SK-N-SH (cell line): ENCODE results near the gene GDAP2. TPM values are rescaled to one million over a fixed set of nuclear protein-coding genes. Genes with fewer than 3 reads are reported as not detected.

ENCODE experiments used
- CTCF ChIA-PET: fragments of 300-600, 350-600 bp; formaldehyde crosslinking; extraction: SDS; loops from one replicate; lab custom pipeline; 2021; lab: Yijun Ruan, JAX
- POLR2A ChIA-PET: fragments of 350-600 bp; sonication (Branson Sonifier 250); formaldehyde crosslinking; extraction: SDS; loops from one replicate; lab custom pipeline; 2020; ENCODE audit warnings: antibody characterized with exemption, inconsistent platforms; lab: Yijun Ruan, JAX
- DNase-seq: peaks from one replicate; pipeline ENCODE4 v3.0.0; 2012
- H2AFZ ChIP-seq: fragments of 200-600 bp; sonication (generic); 2 replicates; pipeline ENCODE4 v1.8.1; 2016; ENCODE audit warnings: antibody characterized with exemption, mild to moderate bottlenecking, low read depth
- H3F3A ChIP-seq: fragments of 200-600 bp; sonication (generic); replicated peaks from 2 replicates; pipeline ENCODE3; 2016; ENCODE audit warnings: antibody characterized with exemption, mild to moderate bottlenecking; ENCODE audit not compliant: insufficient read depth
- H3K27ac ChIP-seq, 2 experiments: fragments of 200-500 bp in 1 of 2; fragments of 200-600 bp in 1 of 2; sonication (Bioruptor generic) in 1 of 2; sonication (generic), shearing (Covaris generic) in 1 of 2; 2 replicates each; pipeline versions ENCODE4 v1.5.1 to v1.6.1; 2014 to 2016; ENCODE audit warnings: low read depth in 2 of 2, inconsistent platforms in 1 of 2, low read length in 1 of 2, mild to moderate bottlenecking in 1 of 2, mixed read lengths in 1 of 2
- H3K27me3 ChIP-seq: fragments of 200-600 bp; sonication (generic), shearing (Covaris generic); 2 replicates; pipeline ENCODE4 v1.6.1; 2016; ENCODE audit warnings: mixed run types; ENCODE audit not compliant: insufficient read depth
- H3K36me3 ChIP-seq, 2 experiments: fragments of 200-500 bp in 1 of 2; fragments of 200-600 bp in 1 of 2; sonication (Bioruptor generic) in 1 of 2; sonication (generic) in 1 of 2; replicated peaks in 1 of 2; 2 replicates each; pipeline versions ENCODE3 to v1.5.1; 2014 to 2016; ENCODE audit warnings: low read length in 1 of 2, mild to moderate bottlenecking in 1 of 2; ENCODE audit not compliant: insufficient read depth in 2 of 2, control insufficient read depth in 1 of 2
- H3K4me1 ChIP-seq, 2 experiments: fragments of 200-500 bp in 1 of 2; fragments of 200-600 bp in 1 of 2; sonication (Bioruptor generic) in 1 of 2; sonication (generic), shearing (Covaris generic) in 1 of 2; 2 replicates each; pipeline versions ENCODE4 v1.5.1 to v1.6.1; 2014 to 2016; ENCODE audit warnings: low read depth in 1 of 2, low read length in 1 of 2, mixed run types in 1 of 2; ENCODE audit not compliant: insufficient read depth in 2 of 2, control insufficient read depth in 1 of 2
- H3K4me2 ChIP-seq: fragments of 200-600 bp; sonication (generic), shearing (Covaris generic); 2 replicates; pipeline ENCODE4 v1.6.1; 2017; ENCODE audit warnings: mixed run types
- H3K4me3 ChIP-seq, 2 experiments: fragments of 200-500 bp in 1 of 2; fragments of 200-600 bp in 1 of 2; sonication (Bioruptor generic) in 1 of 2; sonication (generic), shearing (Covaris generic) in 1 of 2; 2 replicates each; pipeline versions ENCODE4 v1.5.1 to v1.8.1; 2014 to 2016; ENCODE audit warnings: low read depth in 2 of 2, inconsistent platforms in 1 of 2, low read length in 1 of 2, mild to moderate bottlenecking in 1 of 2, mixed read lengths in 1 of 2, moderate library complexity in 1 of 2
- H3K79me2 ChIP-seq: fragments of 200-600 bp; sonication (generic); 2 replicates; pipeline ENCODE4 v1.8.1; 2017; ENCODE audit warnings: mild to moderate bottlenecking; ENCODE audit not compliant: insufficient read depth
- H3K9ac ChIP-seq: fragments of 200-600 bp; sonication (generic); 2 replicates; pipeline ENCODE4 v1.6.1; 2017; ENCODE audit warnings: mixed run types
- H3K9me2 ChIP-seq: fragments of 200-600 bp; sonication (generic); 2 replicates; pipeline ENCODE4 v1.6.1; 2017; ENCODE audit warnings: mixed run types
- H3K9me3 ChIP-seq: fragments of 200-600 bp; sonication (generic); 2 replicates; pipeline ENCODE4 v1.6.1; 2017; ENCODE audit warnings: mixed run types, mild to moderate bottlenecking, moderate library complexity
- H4K20me1 ChIP-seq: fragments of 200-600 bp; sonication (generic); 2 replicates; pipeline ENCODE4 v1.6.1; 2017; ENCODE audit warnings: mild to moderate bottlenecking, mixed run types; ENCODE audit not compliant: insufficient read depth
- CTCF ChIP-seq: fragments of 200-600 bp; sonication (generic); IDR thresholded peaks from 2 replicates; pipeline ENCODE4 v1.6.1; 2017; ENCODE audit warnings: antibody characterized with exemption, mild to moderate bottlenecking, moderate library complexity
- EZH2phosphoT487 ChIP-seq: fragments of 200-600 bp; sonication (generic); IDR thresholded peaks from 2 replicates; pipeline ENCODE4 v1.6.1; 2017; ENCODE audit warnings: low read depth, mixed run types, mild to moderate bottlenecking, antibody characterized with exemption, moderate library complexity, borderline replicate concordance
- FOXJ3 ChIP-seq: sonication (generic); formaldehyde crosslinking; IDR thresholded peaks from 2 replicates; pipeline ENCODE4 v1.5.1; 2020; ENCODE audit warnings: mild to moderate bottlenecking, missing genetic modification reagents
- GABPA ChIP-seq: IDR thresholded peaks from 2 replicates; pipeline ENCODE4 v1.4.0; 2012; ENCODE audit warnings: low read depth, mild to moderate bottlenecking
- GATA2 ChIP-seq: sonication (generic); formaldehyde crosslinking; IDR thresholded peaks from 2 replicates; pipeline ENCODE4 v1.5.0; 2020; ENCODE audit warnings: mild to moderate bottlenecking, missing genetic modification reagents
- IRF3 ChIP-seq: fragments of 150-350 bp; IDR thresholded peaks from 2 replicates; pipeline ENCODE4 v1.6.1; 2016; ENCODE audit warnings: mild to moderate bottlenecking, low read depth, low read length
- MEF2A ChIP-seq: IDR thresholded peaks from 2 replicates; pipeline ENCODE4 v1.4.0; 2012; ENCODE audit warnings: low read depth, borderline replicate concordance
- PBX3 ChIP-seq: IDR thresholded peaks from 2 replicates; pipeline ENCODE4; 2012
- POLR2AphosphoS5 ChIP-seq: IDR thresholded peaks from 2 replicates; pipeline ENCODE4 v1.6.1; 2012; ENCODE audit warnings: low read depth, low read length
- REST ChIP-seq: IDR thresholded peaks from 2 replicates; pipeline ENCODE4 v1.6.1; 2012; ENCODE audit warnings: mild to moderate bottlenecking, low read depth, low read length, moderate library complexity
- RFX5 ChIP-seq: IDR thresholded peaks from 2 replicates; pipeline ENCODE4 v1.6.1; 2012; ENCODE audit warnings: mild to moderate bottlenecking, improper control_type of control experiment, low read length
- SIN3A ChIP-seq: IDR thresholded peaks from 2 replicates; pipeline ENCODE4 v1.6.1; 2012; ENCODE audit warnings: low read depth, mild to moderate bottlenecking, low read length, moderate library complexity, borderline replicate concordance
- TAF1 ChIP-seq: IDR thresholded peaks from 2 replicates; pipeline ENCODE4 v1.6.1; 2012; ENCODE audit warnings: low read depth, mild to moderate bottlenecking, low read length, moderate library complexity, borderline replicate concordance
- TEAD4 ChIP-seq: IDR thresholded peaks from 2 replicates; pipeline ENCODE4 v1.4.0; 2012; ENCODE audit warnings: mild to moderate bottlenecking, borderline replicate concordance; ENCODE audit not compliant: insufficient read depth
- YY1 ChIP-seq: IDR thresholded peaks from 2 replicates; pipeline ENCODE4 v1.4.0; 2012; ENCODE audit warnings: low read depth, mild to moderate bottlenecking
- WGBS: methylation state at CpG from one replicate; pipeline ENCODE4 v1.1.6; 2017; ENCODE audit warnings: low lambda C conversion rate; 5-methylcytosine and 5-hydroxymethylcytosine counted together
- polyA plus RNA-seq, 3 experiments: library from polyadenylated mRNA; depleted of rRNA; stranded (reverse); fragments of >200 nt; gene quantifications; 2 replicates each; pipeline ENCODE4 v1.2.3, GENCODE V29; 2012
- TF ChIP-seq, protein P1 (sequence below): IDR thresholded peaks from 2 replicates; pipeline ENCODE4 v1.4.0; 2012; ENCODE audit warnings: low read depth, borderline replicate concordance

The GDAP2 gene
- polyA plus RNA-seq, 1 of the 3 experiments (the other 2 are of a cell fraction), result 5.6 TPM

DNA sequence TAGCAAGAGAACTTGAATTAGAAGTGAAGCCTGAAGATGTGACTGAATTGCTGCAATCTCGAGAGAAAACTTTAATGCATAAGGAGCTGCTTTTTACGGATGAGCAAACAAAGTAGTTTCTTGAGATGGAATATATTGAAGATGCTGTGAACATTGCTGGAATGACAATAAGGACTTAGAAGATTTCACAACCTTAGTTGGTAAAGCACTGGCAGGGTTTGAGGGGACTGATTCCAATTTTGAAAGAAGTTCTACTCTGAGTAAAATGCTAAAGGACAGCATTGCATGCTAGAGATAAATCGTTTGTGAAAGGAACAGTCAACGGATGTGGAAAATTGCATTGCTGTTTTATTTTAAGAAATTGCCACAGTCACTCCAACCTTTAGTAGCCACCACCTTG, 69.5 kb downstream of the GDAP2 start (continued):
- no peak for TF ChIP-seq GATA2 (CRISPR knock-in tag)

- Histone ChIP-seq H3K4me1 (no peaks in the 10 kb centered on the region; a peak in 1 of 4 replicates), H3K27ac (no peak overlapping the region), H4K20me1 (no peaks in the 10 kb centered on the region), H3K9me2 (no peaks in the 10 kb centered on the region), H3K79me2 (no peaks in the 10 kb centered on the region), H3K9ac (no peak overlapping the region), H3K9me3 (no peaks in the 10 kb centered on the region), H3K36me3 (peaks cover 0 to 8% of the 10 kb centered on the region in 2 experiments), H3K27me3 (no peaks in the 10 kb centered on the region), H3K4me2 (no peak overlapping the region), H3F3A (no peaks in the 10 kb centered on the region), H3K4me3 (no peak overlapping the region), H2AFZ (no peak overlapping the region)
- CTCF ChIA-PET, result no interaction called here
- POLR2A ChIA-PET, result no interaction called here
- 62% methylated on average over 3 of the region's 3 CpGs for WGBS
- DNase-seq, result no peak
- TF ChIP-seq YY1, result no peak
- no peak for TF ChIP-seq TEAD4
- TF ChIP-seq TAF1, result no peak
- no peak for TF ChIP-seq PBX3
- TF ChIP-seq SIN3A, result no peak
- TF ChIP-seq GABPA, result no peak
- no peak for TF ChIP-seq IRF3
- no peak for TF ChIP-seq POLR2AphosphoS5
- TF ChIP-seq, protein P1, sequence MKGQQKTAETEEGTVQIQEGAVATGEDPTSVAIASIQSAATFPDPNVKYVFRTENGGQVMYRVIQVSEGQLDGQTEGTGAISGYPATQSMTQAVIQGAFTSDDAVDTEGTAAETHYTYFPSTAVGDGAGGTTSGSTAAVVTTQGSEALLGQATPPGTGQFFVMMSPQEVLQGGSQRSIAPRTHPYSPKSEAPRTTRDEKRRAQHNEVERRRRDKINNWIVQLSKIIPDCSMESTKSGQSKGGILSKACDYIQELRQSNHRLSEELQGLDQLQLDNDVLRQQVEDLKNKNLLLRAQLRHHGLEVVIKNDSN, result no peak
- no peak for TF ChIP-seq RFX5
- TF ChIP-seq CTCF, result no peak
- no peak for TF ChIP-seq EZH2phosphoT487
- no peak for TF ChIP-seq MEF2A
- TF ChIP-seq FOXJ3 (CRISPR knock-in tag), result no peak
- no peak for TF ChIP-seq REST
These were observed 72.0 kb downstream of the GDAP2 start for GRCh38 chr1:117857418-117857817.
